Transverse colon (tissue), 4 donors: ENCODE results near the gene SLC35B4.

Source experiments
- CTCF ChIP-seq, 5 experiments: fragments of 200-600 bp in 3 of 5; fragments of 450-650 bp in 2 of 5; sonication (generic) in 3 of 5; IDR thresholded peaks; 1 replicate in 2 of 5; 2 replicates in 3 of 5; pipeline ENCODE4 v1.5.1; 2016 to 2017; ENCODE audit warnings: antibody characterized with exemption in 5 of 5, inconsistent platforms in 3 of 5, mild to moderate bottlenecking in 2 of 5, moderate library complexity in 1 of 5
- EP300 ChIP-seq: sonication (generic); formaldehyde crosslinking; IDR thresholded peaks from one replicate; pipeline ENCODE4 v1.6.1; 2017; ENCODE audit warnings: antibody characterized with exemption, low read depth
- POLR2A ChIP-seq: fragments of 450-650 bp; IDR thresholded peaks from one replicate; pipeline ENCODE4 v1.6.1; 2016; ENCODE audit warnings: antibody characterized with exemption, mild to moderate bottlenecking, moderate library complexity
- POLR2AphosphoS5 ChIP-seq, 3 donors: sonication (generic); formaldehyde crosslinking; IDR thresholded peaks; one replicate each; pipeline ENCODE4 v1.6.1; 2016; ENCODE audit warnings: antibody characterized with exemption in 3 of 3

- TF ChIP-seq CTCF (IDR thresholded peaks at IDR 0.05), result no peak
- TF ChIP-seq POLR2AphosphoS5 (IDR thresholded peaks at IDR 0.05), result no peak
- TF ChIP-seq POLR2A, result no peak
- no peak for TF ChIP-seq EP300
Measured at GRCh38 chr7:134334408-134334807, 17.7 kb upstream of the SLC35B4 start.
